Testis (tissue), 2 donors: ENCODE measurements around the gene CPXM2.

Experiments used
- CTCF ChIP-seq, 3 experiments: fragments of 450-650 bp in 2 of 3; fragments of 200-600 bp in 1 of 3; sonication (generic) in 1 of 3; IDR thresholded peaks; one replicate each; pipeline ENCODE4 v1.5.1; 2016 to 2019; ENCODE audit warnings: antibody characterized with exemption in 3 of 3, mild to moderate bottlenecking in 2 of 3, moderate library complexity in 1 of 3
- POLR2A ChIP-seq: fragments of 450-650 bp; IDR thresholded peaks from one replicate; pipeline ENCODE4 v1.6.1; 2017; ENCODE audit warnings: antibody characterized with exemption, mild to moderate bottlenecking, moderate library complexity

DNA sequence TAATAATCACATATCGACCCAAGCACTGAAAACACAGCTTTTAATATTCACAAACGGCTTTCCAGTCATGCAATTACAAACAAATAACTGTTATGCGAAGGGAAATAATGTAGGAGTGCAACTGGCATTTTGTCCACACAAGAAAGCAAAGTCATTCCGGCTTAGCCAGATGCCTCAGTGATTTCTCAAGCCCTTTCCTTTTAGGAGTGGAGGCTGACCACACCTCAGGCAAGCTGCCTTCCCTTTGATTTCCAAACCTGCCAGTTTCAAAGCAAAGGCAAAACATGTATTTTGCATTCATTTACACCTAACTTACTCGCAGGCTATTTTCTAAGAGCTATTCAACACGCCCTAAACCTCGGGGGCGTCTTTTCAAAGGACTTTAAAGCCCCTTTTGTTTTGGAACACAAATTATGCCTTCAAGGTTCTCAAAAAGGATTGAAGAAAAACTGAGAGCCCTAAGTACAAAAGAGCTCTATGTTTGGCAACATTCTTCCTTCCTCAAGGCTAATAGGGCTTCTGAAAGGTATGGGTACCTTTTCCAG lies 109.6 kb downstream of the CPXM2 start:
- TF ChIP-seq CTCF (IDR thresholded peaks at IDR 0.05): no peak
- no peak for TF ChIP-seq POLR2A
